Measurements from ENCODE around the gene UBN1.
"Not testable (repeated sequence)": the region's sequence is repeated elsewhere in the genome, so short reads cannot be mapped to it uniquely, and the experiment has no call there.

Gene UBN1

GRCh38 chr16:4904942-4905615 lies 57.8 kb downstream of the UBN1 start:
- DNase-seq (ENCODE audit: low spot score): no peak

DNA sequence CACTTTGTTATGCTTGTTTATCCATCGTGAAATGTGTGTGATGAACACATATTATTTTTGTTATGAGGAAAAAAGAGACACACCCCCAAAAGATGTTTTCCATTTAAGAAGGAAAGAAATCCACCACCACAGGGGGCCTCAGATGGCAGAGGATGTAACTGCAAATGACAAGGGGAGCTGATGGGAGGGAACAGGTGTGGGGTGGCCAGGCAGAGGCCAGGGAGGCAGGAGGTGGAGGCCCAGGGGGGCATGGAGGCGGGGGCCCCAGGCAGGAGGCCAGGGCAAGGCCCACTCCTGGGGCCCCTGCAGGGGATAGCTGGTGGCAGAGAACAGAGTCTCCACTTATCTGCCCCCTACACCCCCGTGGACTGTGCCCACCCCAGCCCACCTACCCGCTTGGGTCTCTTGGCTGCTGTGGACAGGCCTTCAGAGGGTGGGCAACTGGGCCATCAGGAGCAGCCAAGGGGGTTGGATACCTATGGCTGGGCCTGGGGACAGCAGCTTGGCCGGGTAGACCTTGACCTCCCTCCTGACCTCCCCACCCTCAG lies 61.6 kb downstream of the UBN1 start:
- DNase-seq (ENCODE audit: low spot score): no peak

DNA sequence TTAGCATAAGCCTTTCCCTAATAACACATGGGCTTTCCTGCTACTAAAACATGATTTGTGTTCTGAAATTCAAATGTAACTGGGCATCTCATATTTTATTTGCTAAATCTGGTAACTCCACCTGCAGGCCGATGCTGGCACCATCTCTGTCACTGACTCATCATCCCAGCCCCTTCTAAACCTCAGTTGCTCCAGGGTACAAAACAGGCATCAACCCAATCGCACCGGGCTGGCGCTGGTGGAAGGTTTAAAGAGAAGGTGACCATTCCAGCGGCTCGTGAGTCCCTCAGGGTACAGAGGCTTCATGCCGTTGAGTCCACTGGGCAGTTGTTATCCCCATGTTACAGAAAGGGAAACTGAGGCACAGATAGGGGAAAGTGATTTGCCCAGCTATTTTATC lies 62.5 kb downstream of the UBN1 start:
- no peak for DNase-seq (ENCODE audit: low spot score)

GRCh38 chr16:4910828-4911227 lies 63.5 kb downstream of the UBN1 start:
- DNase-seq (ENCODE audit: low spot score): no peak

DNA sequence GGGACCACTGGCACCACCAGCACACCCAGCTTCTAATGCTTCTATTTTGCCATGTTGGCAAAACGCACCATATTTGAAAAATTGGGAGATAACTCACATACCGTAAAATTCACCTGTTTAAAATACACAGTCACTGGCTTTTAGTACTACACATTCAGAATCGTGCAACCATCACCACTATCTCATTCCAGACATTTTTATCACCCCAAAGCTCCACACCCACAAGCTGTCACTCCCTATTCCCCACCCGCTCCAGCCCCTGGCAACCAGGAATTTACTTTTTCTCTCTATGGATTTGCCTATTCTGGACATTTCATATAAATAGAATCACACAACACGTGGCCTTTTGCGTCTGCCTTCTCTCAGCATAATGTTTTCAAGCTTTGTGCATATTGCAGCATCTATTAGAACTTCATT lies 64.7 kb downstream of the UBN1 start:
- DNase-seq (ENCODE audit: low spot score): no peak

DNA sequence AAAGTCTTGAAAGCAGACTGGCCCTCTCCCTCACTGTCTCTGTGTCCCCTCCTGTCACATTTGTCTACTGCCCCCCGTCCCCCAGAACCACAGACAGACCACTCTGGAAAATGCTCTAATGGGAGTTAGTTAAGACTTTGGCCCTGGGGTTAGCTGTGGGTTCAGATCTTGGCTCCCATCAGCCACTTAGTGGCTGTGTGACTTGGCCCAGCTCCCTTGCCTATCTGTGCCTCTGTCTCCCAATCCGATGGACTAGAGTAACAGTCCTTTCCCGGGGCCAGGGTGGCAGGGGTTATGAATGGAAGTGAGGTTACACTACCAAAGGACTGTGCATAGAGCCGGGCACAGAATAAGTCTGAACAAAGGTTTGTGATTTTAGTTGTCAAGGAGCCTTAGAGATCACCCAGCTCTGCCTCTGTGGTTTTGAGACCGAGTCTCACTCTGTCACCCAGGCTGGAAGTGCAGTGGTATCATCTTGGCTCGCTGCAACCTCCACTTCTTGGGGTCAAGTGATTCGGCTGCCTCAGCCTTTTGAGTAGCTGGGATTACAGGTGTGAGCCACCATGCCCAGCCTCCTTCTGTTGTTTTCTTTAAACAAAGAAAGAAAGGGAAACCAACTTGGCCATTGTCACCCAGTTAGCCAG lies 66.0 kb downstream of the UBN1 start:
- no peak for DNase-seq (ENCODE audit: low spot score)

DNA sequence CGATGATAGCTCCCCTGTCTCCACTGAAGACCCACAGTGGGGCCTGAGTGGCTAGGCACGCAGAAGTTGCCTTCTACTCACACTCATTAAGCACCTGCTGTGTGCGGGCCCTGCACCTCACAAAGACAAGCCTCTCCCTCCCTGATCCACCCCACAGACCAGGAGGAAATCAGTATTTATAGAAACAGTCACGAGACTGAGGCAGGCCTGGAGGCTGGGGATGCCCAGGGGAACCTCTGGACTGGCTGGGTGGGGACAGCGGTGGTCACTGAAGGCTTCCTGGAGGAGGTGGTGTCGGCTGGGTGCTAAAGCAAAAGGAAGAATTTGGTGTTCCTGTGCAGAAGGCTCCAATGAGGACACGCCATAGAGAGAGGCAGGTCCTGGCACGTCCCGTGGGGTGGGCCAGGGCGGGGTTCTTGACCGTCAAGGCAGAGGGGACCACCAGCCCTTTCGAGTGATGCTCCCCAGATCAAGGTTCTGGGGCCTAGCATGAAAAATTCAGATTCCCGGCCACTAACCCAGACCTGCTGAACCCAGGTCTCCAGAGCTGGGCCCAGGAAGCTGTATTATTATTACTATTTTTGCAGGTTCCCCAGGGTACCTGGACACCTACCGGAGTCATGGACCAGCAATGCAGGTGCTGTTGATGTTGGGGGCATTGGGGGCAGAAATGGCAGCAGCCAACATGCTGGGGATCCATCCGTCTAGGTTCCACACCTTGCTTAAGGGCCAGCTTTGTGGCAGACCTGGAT lies 66.7 kb downstream of the UBN1 start:
- no peak for DNase-seq (ENCODE audit: low spot score)

DNA sequence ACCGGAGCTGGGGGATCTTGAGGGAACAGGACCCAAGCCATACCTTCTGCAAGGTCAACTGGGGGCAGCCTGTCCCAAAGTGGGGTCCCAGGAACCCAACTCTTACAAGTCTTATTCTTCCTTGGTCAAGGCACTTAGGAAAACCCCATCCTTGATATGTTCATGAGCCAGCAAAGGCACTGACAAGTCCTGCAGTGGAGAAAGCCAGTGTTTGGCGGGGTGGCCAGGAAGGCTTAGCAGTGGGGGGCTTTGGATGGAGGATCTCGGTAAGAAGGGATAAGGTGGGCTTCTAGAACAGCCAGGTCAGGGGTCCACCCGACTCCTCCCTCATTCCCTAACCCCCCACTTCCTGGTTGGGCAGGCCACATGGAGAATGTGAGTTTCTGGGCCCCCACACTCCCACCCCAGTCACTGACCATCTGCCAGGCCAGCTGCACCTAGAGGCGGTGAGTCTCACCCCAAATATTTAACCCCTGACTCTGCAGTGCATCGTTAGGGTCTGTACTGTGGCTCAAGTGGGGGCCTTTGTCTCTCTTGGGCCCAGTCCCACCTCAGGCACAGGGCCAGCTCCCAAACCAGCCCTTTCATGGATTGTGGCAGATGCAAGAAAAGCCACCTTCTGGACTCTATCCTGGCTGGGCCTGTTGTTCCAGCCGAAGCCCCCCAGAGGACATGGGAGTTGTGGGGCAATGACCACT lies 67.4 kb downstream of the UBN1 start:
- no peak for DNase-seq (ENCODE audit: low spot score)

DNA sequence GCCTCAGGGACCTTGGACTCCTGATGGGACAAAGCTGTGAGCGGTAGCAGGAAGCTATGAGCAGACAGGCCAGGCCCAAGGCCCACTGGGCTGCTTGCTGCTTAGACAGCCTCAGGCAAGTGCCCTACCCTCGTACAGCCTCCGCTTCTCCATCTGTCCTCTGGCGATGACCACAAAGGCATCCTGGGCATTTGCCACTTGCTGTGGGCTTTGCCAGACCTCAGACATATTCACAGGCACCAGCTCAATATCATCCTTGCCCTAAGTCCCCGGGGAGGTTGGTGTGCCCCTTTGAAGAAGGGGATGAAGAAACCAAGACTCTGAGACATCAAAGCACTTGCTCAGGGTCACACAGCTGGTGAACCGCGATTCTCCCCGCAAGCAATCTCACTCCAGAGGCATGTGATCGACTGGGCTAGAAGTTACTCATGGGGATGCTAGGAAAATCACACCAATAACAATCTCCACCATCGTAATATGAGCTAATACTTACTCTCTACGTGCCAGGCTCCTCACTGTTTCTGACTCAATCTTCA lies 68.0 kb downstream of the UBN1 start:
- peak; percentile 77 for DNase-seq (ENCODE audit: low spot score)

GRCh38 chr16:4917117-4917516 lies 69.8 kb downstream of the UBN1 start:
- DNase-seq (ENCODE audit: low spot score): no peak

- no peak for DNase-seq (ENCODE audit: low spot score)
Observed at GRCh38 chr16:4918781-4919251, 71.5 kb downstream of the UBN1 start.

DNA sequence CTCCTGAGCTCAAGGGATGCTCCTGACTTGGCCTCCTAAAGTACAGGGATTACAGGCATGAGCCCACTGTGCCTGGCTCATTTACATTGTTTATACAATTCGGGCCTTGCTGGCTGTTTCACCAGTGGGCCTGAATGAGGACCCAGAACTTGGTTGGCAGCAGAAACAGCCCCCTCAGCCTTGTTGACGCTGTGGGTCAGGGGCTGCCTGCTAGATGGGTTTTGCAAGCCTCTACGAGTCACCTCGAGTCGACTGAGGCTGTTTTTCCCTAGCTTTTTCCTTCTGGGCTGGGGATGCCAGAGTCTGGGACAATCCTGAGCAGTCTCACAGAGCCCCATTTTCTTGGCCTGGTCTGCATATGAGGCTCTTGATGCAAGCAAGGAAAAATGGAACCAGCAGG lies 73.5 kb downstream of the UBN1 start:
- DNase-seq (ENCODE audit: low spot score): no peak

DNA sequence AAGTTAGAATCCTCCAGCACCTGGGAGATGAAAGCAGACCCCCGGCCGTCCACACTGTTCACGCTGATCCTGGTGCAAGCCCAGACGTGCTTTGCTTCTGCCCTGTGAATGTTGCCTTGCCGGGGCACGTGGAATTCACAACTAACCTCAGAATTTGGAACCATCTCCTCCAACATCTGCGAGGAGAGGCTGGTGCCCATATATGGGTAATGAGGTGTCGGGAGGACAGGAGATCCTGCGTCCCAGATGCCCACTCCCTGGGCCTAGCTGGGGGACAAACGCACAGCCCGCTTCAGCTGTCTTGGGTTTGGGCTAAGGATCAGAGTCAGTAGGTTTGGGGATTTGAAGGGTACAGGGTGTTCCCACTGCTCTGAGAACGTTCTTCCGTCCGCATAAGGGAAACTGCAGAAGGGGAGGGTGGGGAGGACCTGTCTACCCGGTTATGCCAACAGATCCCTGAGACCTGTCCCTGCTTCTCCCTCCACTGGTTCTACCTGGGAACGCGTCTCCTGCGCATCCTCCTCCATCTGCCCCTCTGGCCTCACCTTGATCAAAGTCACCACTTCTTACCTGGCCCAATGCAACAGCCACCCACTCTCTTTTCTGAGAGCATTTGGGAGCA lies 75.6 kb downstream of the UBN1 start:
- no peak for DNase-seq (ENCODE audit: low spot score)

DNA sequence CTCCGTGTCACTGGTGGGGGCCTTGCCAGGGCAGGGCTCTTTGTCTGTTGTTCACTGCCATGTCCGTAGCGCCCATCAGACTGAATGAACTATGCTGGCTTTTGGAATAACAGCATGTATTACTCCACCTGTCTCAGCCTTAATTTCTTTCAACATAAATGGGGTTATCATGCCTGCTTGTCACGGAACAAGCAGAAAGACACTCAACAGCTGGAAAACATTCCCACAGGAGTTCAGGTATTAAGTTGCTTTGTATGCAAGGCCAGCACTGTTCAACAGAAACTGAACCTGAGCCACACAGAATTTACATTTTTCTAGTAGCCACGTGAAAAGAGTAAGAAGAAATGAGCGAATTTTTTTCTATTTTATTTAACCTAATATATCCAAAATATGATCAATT lies 76.6 kb downstream of the UBN1 start:
- DNase-seq (ENCODE audit: low spot score): no peak

DNA sequence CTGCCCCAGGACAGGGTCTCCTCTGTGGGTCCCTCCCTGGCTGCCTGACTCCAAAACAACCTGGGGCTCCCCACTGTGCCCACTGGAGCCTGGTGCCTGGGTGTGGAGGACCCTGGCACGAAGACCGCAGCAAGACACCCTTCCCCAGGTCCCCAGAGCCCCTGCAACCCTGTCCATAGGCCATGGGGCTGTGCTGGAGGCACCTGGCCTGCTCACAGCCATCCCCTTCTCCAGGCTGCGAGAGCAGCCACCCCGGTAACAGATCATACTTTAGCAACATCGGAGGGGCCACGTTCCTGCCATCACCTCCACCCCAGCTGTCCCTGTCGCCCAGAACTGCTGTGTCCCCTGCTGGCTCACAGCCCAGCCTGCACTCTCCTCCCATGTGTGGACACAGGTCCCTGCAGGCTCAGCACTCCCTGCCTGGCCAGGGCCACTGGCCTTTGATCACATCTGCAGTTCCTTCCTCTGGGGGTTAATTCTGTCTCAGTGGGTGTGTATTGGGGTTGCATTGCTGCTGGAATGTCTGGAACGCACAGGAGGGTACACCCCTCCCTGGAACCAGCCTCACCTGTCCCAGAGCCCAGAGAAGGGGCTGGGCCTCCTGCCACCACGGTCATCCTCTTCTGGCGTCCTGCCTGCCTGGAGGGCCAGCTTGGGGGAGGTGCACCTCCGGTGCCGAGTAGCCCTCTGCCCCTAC lies 77.5 kb downstream of the UBN1 start:
- DNase-seq (ENCODE audit: low spot score): no peak

- no peak for DNase-seq (ENCODE audit: low spot score)
Observed at GRCh38 chr16:4925293-4925607, 78.0 kb downstream of the UBN1 start.

DNA sequence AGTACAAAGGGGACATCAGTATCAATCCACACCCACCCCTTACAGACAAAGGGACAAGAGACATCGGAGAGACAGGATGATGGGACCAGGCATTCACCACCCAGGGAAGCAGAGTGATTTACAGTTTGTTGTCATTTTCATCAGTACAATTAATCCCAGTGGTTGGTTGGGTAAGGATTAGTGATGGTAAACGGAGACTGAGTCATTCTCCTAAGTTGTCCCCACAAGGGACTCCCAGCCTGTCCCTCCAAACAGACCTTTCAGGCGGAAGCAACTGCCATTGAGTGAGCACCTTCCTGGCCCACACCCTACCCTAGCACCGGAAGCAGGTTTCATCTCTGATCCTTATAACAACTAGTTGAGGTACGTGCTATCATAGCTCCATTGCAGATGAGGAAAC lies 78.5 kb downstream of the UBN1 start:
- DNase-seq (ENCODE audit: low spot score): no peak

DNA sequence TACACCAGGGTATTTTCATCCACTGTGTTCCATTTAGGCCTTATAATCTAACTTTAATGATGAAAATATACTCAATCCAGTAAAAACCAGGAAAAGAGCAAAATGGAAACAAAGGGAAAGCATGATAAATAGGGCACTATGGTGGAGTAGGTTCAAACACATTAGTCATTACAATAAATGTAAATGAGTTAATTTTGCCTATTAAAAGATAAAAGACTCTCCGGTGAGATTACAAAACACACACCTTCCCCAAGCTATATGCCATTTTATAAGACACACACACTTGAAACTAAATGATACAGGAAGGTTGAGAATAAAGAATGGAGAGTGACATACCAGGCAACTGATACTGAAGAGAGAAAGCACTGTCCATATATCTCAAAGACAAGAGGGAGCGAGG lies 79.6 kb downstream of the UBN1 start:
- DNase-seq (ENCODE audit: low spot score): no peak

GRCh38 chr16:4927661-4928060 lies 80.4 kb downstream of the UBN1 start:
- no peak for DNase-seq (ENCODE audit: low spot score)

DNA sequence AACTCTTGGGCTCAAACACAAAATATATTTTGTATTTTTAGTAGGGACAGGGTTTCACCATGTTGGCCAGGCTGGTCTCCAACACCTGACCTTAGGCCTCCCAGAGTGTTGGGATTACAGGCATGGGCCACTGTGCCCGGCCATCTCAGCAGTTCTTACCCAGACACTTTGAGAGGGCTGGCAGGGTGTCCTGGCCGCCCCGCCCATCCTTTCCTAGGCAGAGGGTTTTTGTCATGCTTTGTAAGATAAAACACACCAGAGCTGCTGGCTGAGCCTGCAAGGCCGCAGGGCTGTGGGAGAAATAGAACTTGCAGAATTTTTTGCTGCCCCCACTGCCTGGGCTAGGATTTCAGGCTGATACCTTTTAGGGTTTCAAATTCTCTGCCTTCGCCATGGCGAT lies 80.9 kb downstream of the UBN1 start:
- no peak for DNase-seq (ENCODE audit: low spot score)

- DNase-seq (ENCODE audit: low spot score): not testable (repeated sequence)
Observed at GRCh38 chr16:4929619-4930018, 82.3 kb downstream of the UBN1 start.

Data from AG20443 (cell line).